Sigmoid colon (tissue), 7 donors: ENCODE measurements around the gene KCTD20. TPM values are rescaled to one million over a fixed set of nuclear protein-coding genes. Genes with fewer than 3 reads are reported as not detected.
A peak's percentile ranks its signal among the peaks of the same experiment; 100 is the strongest.

ENCODE experiments used
- DNase-seq: peaks from one replicate; pipeline ENCODE4 v3.0.0-alpha.2; 2019
- H3K27ac ChIP-seq, 4 donors: fragments of 200-600 bp; sonication (generic); one replicate each; pipeline ENCODE4 v1.5.1; 2016 to 2019; ENCODE audit warnings: mild to moderate bottlenecking in 1 of 4
- H3K27me3 ChIP-seq, 3 donors: fragments of 200-600 bp; sonication (generic); one replicate each; pipeline ENCODE4 v1.5.1; 2019; ENCODE audit warnings: mild to moderate bottlenecking in 1 of 3
- H3K36me3 ChIP-seq, 4 donors: fragments of 200-600 bp; sonication (generic); one replicate each; pipeline ENCODE4 v1.5.1; 2016 to 2019
- H3K4me1 ChIP-seq, 4 donors: fragments of 200-600 bp; sonication (generic); one replicate each; pipeline ENCODE4 v1.5.1; 2017 to 2019
- H3K4me3 ChIP-seq, 4 donors: fragments of 200-600 bp; sonication (generic); one replicate each; pipeline ENCODE4 v1.5.1; 2017 to 2019; ENCODE audit warnings: mild to moderate bottlenecking in 2 of 4, moderate library complexity in 1 of 4
- H3K9me3 ChIP-seq, 4 donors: fragments of 200-600 bp in 3 of 4; sonication (generic) in 3 of 4; one replicate each; pipeline versions ENCODE4 v1.5.1 to v1.6.1; 2013 to 2019
- EP300 ChIP-seq, 4 donors: sonication (generic); formaldehyde crosslinking; IDR thresholded peaks; one replicate each; pipeline ENCODE4 v1.6.1; 2017; ENCODE audit warnings: antibody characterized with exemption in 4 of 4
- WGBS, 2 donors: extraction: QIAGEN DNeasy Blood & Tissue Kit; methylation state at CpG; one replicate each; pipeline ENCODE4 v1.1.7; 2013; 5-methylcytosine and 5-hydroxymethylcytosine counted together
- intact Hi-C: fragments of 100-400 bp; cut with DNase I; formaldehyde crosslinking; loops from one replicate; pipeline ENCODE4 v1.15.1; 2023
- polyA plus RNA-seq, 3 donors: library from polyadenylated mRNA; stranded (reverse); fragments of 200-250 nt; gene quantifications; one replicate each; pipeline ENCODE4 v1.2.3, GENCODE V29; 2013
- small RNA-seq, 3 donors: library from RNA; depleted of rRNA; stranded (forward); fragments of <200 nt; gene quantifications; one replicate each; pipeline ENCODE3, GENCODE V24; 2016
- total RNA-seq, 4 donors: library from RNA; depleted of rRNA; stranded (reverse); fragments of >200 nt; gene quantifications; one replicate each; pipeline ENCODE4 v1.1.0, GENCODE V29; 2016
- TF ChIP-seq, protein P1 (sequence below), 4 experiments: fragments of 450-650 bp in 3 of 4; fragments of 200-600 bp in 1 of 4; IDR thresholded peaks; one replicate each; pipeline ENCODE4 v1.5.1; 2016 to 2019; ENCODE audit warnings: antibody characterized with exemption in 4 of 4, mild to moderate bottlenecking in 3 of 4, moderate library complexity in 2 of 4
- donor health status: healthy with polysubstance abuse.
- donor health status: Bipolar disorder and iron deficiency.
- donor health status: healthy.

Gene KCTD20
- total and polyA plus RNA-seq, 7 donors = 12.0 to 71.3 (median 48.5) TPM

DNA sequence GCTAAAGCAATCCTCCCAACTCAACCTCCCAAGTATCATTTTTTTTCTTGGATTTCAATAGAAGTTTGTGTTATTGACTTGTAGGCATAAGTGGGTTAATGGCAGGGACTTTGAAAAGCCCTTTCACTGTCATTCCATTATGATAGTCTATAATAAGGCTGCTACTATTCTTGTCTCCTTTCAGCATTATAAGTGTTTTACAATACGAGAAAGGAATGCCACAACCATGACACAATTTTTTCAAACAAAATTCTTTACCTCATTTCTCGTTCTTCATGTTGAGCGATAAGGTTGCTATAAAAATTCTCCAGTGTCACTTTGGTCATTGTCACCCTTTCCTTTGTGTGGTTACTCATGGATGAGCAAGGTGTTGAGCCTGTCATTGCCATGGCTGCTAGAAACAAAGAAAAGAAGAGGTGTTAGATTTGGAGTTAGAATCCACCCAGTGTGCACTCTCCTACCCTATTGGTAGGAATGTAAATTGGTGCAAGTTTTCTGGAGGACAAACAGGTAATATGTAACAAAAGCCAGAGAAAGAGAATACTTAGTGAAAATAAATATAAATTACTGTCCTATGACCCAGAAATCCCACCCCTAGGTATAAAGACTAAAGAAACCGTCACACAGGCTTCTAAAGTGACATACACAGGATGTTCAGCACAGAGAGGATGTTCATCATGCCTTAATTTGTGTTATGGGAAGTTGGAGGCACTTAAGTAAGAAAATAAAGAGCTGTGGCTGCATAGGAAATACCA is 97.2 kb downstream of the KCTD20 start:
- Histone ChIP-seq H3K36me3 (peaks cover 0 to 65% (median 6%) of the 10 kb centered on the region in 4 donors), H3K27ac (no peak overlapping the region), H3K4me3 (no peak overlapping the region), H3K9me3 (no peaks in the 10 kb centered on the region), H3K27me3 (no peaks in the 10 kb centered on the region), H3K4me1 (peaks cover 0 to 39% (median 33%) of the 10 kb centered on the region in 4 donors)
- intact Hi-C loops = no loop called here
- DNase-seq = no peak
- 89 to 92% methylated on average over 4 of the region's 4 CpGs for WGBS, 2 donors
- TF ChIP-seq EP300 (IDR thresholded peaks at IDR 0.05) = no peak
- TF ChIP-seq, protein P1, sequence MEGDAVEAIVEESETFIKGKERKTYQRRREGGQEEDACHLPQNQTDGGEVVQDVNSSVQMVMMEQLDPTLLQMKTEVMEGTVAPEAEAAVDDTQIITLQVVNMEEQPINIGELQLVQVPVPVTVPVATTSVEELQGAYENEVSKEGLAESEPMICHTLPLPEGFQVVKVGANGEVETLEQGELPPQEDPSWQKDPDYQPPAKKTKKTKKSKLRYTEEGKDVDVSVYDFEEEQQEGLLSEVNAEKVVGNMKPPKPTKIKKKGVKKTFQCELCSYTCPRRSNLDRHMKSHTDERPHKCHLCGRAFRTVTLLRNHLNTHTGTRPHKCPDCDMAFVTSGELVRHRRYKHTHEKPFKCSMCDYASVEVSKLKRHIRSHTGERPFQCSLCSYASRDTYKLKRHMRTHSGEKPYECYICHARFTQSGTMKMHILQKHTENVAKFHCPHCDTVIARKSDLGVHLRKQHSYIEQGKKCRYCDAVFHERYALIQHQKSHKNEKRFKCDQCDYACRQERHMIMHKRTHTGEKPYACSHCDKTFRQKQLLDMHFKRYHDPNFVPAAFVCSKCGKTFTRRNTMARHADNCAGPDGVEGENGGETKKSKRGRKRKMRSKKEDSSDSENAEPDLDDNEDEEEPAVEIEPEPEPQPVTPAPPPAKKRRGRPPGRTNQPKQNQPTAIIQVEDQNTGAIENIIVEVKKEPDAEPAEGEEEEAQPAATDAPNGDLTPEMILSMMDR (IDR thresholded peaks at IDR 0.05) = peak in 1 of 4 experiments; percentile 9

Small RNA genes within 50 kb of the gene (small RNA-seq; reads per million reads assigned to genes)
- gene RN7SL502P = 0 reads per million in 3 donors

Other genes with a start within 250 kb of the KCTD20 start
- 10 to 100 TPM; 11.2 to 35.3 (median 23.6) TPM for gene BRPF3, start 246.3 kb upstream of the KCTD20 start, total RNA-seq
- 10 to 100 TPM; 24.9 to 41.8 (median 36.6) TPM for gene BRPF3, start 246.3 kb upstream of the KCTD20 start, polyA plus RNA-seq
- not detected for gene PNPLA1, start 172.9 kb upstream of the KCTD20 start, total RNA-seq
- gene PNPLA1, start 172.9 kb upstream of the KCTD20 start, polyA plus RNA-seq = under 1 TPM in 2 of 3 donors, not detected in 1; 0.20 to 0.46 TPM
- gene BNIP5, start 106.1 kb upstream of the KCTD20 start, total RNA-seq = not detected
- gene BNIP5, start 106.1 kb upstream of the KCTD20 start, polyA plus RNA-seq = 1 to 10 TPM; 5.5 to 9.0 (median 8.6) TPM
- gene ETV7, start 55.3 kb upstream of the KCTD20 start, total RNA-seq = 1 to 10 TPM in 1 of 4 donors, under 1 TPM in 2, not detected in 1; 0.36 to 2.2 (median 0.55) TPM
- 10 to 100 TPM in 1 of 3 donors, 1 to 10 TPM in 2; 3.6 to 11.6 (median 6.5) TPM for gene ETV7, start 55.3 kb upstream of the KCTD20 start, polyA plus RNA-seq
- gene PXT1, start 146 bp upstream of the KCTD20 start, total RNA-seq = not detected
- not detected for gene PXT1, start 146 bp upstream of the KCTD20 start, polyA plus RNA-seq
- gene STK38, start 104.5 kb downstream of the KCTD20 start, total RNA-seq = 10 to 100 TPM; 25.8 to 46.3 (median 33.1) TPM
- 10 to 100 TPM; 33.6 to 47.8 (median 42.1) TPM for gene STK38, start 104.5 kb downstream of the KCTD20 start, polyA plus RNA-seq
- gene SRSF3, start 151.4 kb downstream of the KCTD20 start, total RNA-seq = 100 to 1,000 TPM; 101 to 168 (median 122) TPM
- 100 to 1,000 TPM; 144 to 292 (median 165) TPM for gene SRSF3, start 151.4 kb downstream of the KCTD20 start, polyA plus RNA-seq
- 100 to 1,000 TPM in 1 of 4 donors, 10 to 100 TPM in 3; 35.7 to 390 (median 49.7) TPM for gene CDKN1A, start 235.7 kb downstream of the KCTD20 start, total RNA-seq
- gene CDKN1A, start 235.7 kb downstream of the KCTD20 start, polyA plus RNA-seq = 100 to 1,000 TPM; 255 to 429 (median 404) TPM